K562 (cell line): ENCODE measurements around the gene ARMH3. TPM values are rescaled to one million over a fixed set of nuclear protein-coding genes. Genes with fewer than 3 reads are reported as not detected.

Experiments used
- ARID2 ChIP-seq: fragments of 450-650 bp; IDR thresholded peaks from 2 replicates; pipeline ENCODE4 v1.6.1; 2017; ENCODE audit warnings: antibody characterized with exemption, mild to moderate bottlenecking
- CCNT2 ChIP-seq: IDR thresholded peaks from 2 replicates; pipeline ENCODE4 v1.6.1; 2011; ENCODE audit warnings: borderline replicate concordance, low read depth, mild to moderate bottlenecking, moderate library complexity, mixed read lengths, low read length; ENCODE audit not compliant: insufficient read length; ENCODE audit errors: extremely low read depth
- CREM ChIP-seq: IDR thresholded peaks from 2 replicates; pipeline ENCODE4 v1.6.1; 2014; ENCODE audit warnings: antibody characterized with exemption, low read depth
- DPF2 ChIP-seq: fragments of 450-650 bp; IDR thresholded peaks from 2 replicates; pipeline ENCODE4 v1.6.1; 2016
- ELF1 ChIP-seq: fragments of 200-800 bp; sonication (Bioruptor generic); IDR thresholded peaks from 2 replicates; pipeline ENCODE4 v1.6.1; 2016; ENCODE audit warnings: missing genetic modification characterization, missing compliant biosample characterization
- ELF4 ChIP-seq: fragments of 450-650 bp; formaldehyde crosslinking; IDR thresholded peaks from 2 replicates; pipeline ENCODE4 v1.4.0; 2022; ENCODE audit warnings: missing genetic modification characterization
- FIP1L1 ChIP-seq: fragments of 200-400 bp; formaldehyde crosslinking; IDR thresholded peaks from 2 replicates; pipeline ENCODE4 v1.6.1; 2018; ENCODE audit warnings: mild to moderate bottlenecking, low read depth, low read length; ENCODE audit not compliant: poor library complexity, severe bottlenecking
- HDAC8 ChIP-seq: fragments of 450-650 bp; IDR thresholded peaks from 2 replicates; pipeline ENCODE4 v1.6.1; 2016; ENCODE audit warnings: mild to moderate bottlenecking, missing genetic modification characterization, moderate library complexity, missing compliant biosample characterization
- HIVEP1 ChIP-seq: fragments of 250-450 bp; sonication (Bioruptor Pico); IDR thresholded peaks from 2 replicates; pipeline ENCODE4 v1.4.0; 2020; ENCODE audit warnings: mild to moderate bottlenecking
- LARP7 ChIP-seq: fragments of 450-650 bp; IDR thresholded peaks from 2 replicates; pipeline ENCODE4 v1.6.1; 2016
- LCOR ChIP-seq: sonication (generic); formaldehyde crosslinking; IDR thresholded peaks from 2 replicates; pipeline ENCODE4 v1.8.0; 2022; ENCODE audit warnings: mild to moderate bottlenecking, missing genetic modification reagents
- LEF1 ChIP-seq: fragments of 450-650 bp; IDR thresholded peaks from 2 replicates; pipeline ENCODE4 v1.6.1; 2016; ENCODE audit warnings: mild to moderate bottlenecking
- MIER1 ChIP-seq: fragments of 450-650 bp; IDR thresholded peaks from 2 replicates; pipeline ENCODE4 v1.6.1; 2016; ENCODE audit warnings: antibody characterized with exemption, mild to moderate bottlenecking, low read depth
- MYC ChIP-seq, 2 experiments: fragments of 250-450 bp in 1 of 2; sonication (Bioruptor Pico) in 1 of 2; IDR thresholded peaks; 2 replicates each; pipeline versions ENCODE4 v1.5.1 to v1.6.1; 2012 to 2021; ENCODE audit warnings: low read depth in 2 of 2, borderline replicate concordance in 1 of 2, improper control_type of control experiment in 1 of 2, low read length in 1 of 2, mild to moderate bottlenecking in 1 of 2, moderate library complexity in 1 of 2
- NR4A1 ChIP-seq, 2 experiments: fragments of 250-450 bp in 1 of 2; fragments of 450-650 bp in 1 of 2; sonication (Bioruptor Pico) in 1 of 2; IDR thresholded peaks; 2 replicates each; pipeline versions ENCODE4 v1.4.0 to v1.6.1; 2016 to 2020; ENCODE audit warnings: mild to moderate bottlenecking in 2 of 2, missing compliant biosample characterization in 1 of 2, missing genetic modification characterization in 1 of 2, moderate library complexity in 1 of 2
- SAFB ChIP-seq: fragments of 200-400 bp; formaldehyde crosslinking; IDR thresholded peaks from 2 replicates; pipeline ENCODE4 v1.6.1; 2017; ENCODE audit warnings: low read depth, low read length, borderline replicate concordance
- SMARCA5 ChIP-seq: fragments of 450-650 bp; IDR thresholded peaks from 2 replicates; pipeline ENCODE4 v1.6.1; 2016
- TRIM28 ChIP-seq: fragments of 450-650 bp; IDR thresholded peaks from 2 replicates; pipeline ENCODE4 v1.6.1; 2017
- ZBTB34 ChIP-seq: fragments of 250-450 bp; sonication (Bioruptor Pico); IDR thresholded peaks from 2 replicates; pipeline ENCODE4 v1.8.0; 2021; ENCODE audit warnings: mild to moderate bottlenecking, moderate library complexity
- ZFP1 ChIP-seq: fragments of 450-650 bp; formaldehyde crosslinking; IDR thresholded peaks from 2 replicates; pipeline ENCODE4 v1.4.0; 2020; ENCODE audit warnings: mild to moderate bottlenecking, mixed read lengths
- ZNF311 ChIP-seq: fragments of 250-450 bp; sonication (Bioruptor Pico); IDR thresholded peaks from 2 replicates; pipeline ENCODE4 v1.4.0; 2020; ENCODE audit warnings: mild to moderate bottlenecking, moderate library complexity
- ZNF699 ChIP-seq: fragments of 250-450 bp; sonication (Bioruptor Pico); IDR thresholded peaks from 2 replicates; pipeline ENCODE4 v1.8.0; 2021; ENCODE audit warnings: mild to moderate bottlenecking, moderate library complexity; ENCODE audit not compliant: insufficient replicate concordance
- ZZZ3 ChIP-seq: fragments of 450-650 bp; IDR thresholded peaks from 2 replicates; pipeline ENCODE4 v1.6.1; 2016; ENCODE audit warnings: antibody characterized with exemption, mild to moderate bottlenecking, moderate library complexity
- polyA plus RNA-seq, 8 experiments: library from polyadenylated mRNA; depleted of rRNA in 4 of 8; stranded (reverse) in 5 of 8; unstranded in 3 of 8; fragments of >200 nt; fragmentation: Nextera tagmentation in 2 of 8; fragmentation: Illumina TruSeq in 1 of 8; extraction: Ambion mirVana in 2 of 8; extraction: Trizol in 1 of 8; gene quantifications; 2 replicates each; pipeline versions ENCODE4 v1.2.1 to v1.2.3, GENCODE V29; 2011 to 2014; ENCODE audit warnings: inconsistent platforms in 1 of 8, missing spikeins in 1 of 8
- total RNA-seq, 7 experiments: library from RNA; depleted of rRNA in 6 of 7; stranded (reverse); fragments of >200 nt in 6 of 7; fragmentation: Illumina TruSeq in 2 of 7; extraction: Trizol in 2 of 7; gene quantifications; 2 replicates each; pipeline versions ENCODE4 v1.2.1 to v1.2.3, GENCODE V29; 2011 to 2021; ENCODE audit warnings: low replicate concordance in 1 of 7
- TF ChIP-seq, protein P1 (sequence below): sonication (generic); formaldehyde crosslinking; IDR thresholded peaks from 2 replicates; pipeline ENCODE4 v1.8.0; 2023; ENCODE audit warnings: missing genetic modification reagents, mild to moderate bottlenecking, borderline replicate concordance

The ARMH3 gene
- total and polyA plus RNA-seq, 9 of the 15 experiments (the other 6 are each of a cell fraction or from before 2014, with no cell fraction given) = 0.29 to 0.73 TPM; not detected in 7

DNA sequence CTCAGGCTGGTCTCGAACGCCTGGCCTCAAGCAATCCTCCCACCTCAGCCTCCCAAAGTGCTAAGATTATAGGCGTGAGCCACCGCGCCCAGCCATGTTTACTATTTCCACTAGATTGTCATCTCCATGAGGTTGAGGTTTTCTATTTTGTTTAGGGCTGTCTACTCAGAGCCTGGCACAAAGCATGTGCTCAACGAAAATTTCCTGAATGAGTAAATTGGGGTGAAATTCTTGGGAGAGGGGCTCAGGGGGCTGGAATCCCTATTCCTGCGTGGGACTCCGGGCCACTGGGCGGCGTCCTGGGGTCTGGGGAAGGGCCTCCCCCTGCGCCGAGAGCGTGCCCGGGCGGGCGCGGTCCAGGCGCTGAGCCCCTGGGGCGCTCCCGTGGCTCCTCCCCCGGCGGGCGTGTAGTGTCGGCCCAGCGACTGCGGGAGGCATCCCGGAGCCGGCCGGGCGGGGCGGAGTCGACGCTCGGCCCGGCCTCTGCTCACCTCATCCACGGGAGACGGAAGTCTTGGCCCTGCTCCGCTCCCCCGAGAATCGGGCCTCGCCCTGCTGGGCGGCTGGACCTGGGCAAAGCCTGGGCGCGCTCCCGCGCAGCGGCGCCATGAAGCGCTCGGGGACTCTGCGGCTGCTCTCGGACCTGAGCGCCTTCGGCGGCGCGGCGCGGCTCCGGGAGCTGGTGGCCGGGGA, 9.0 kb upstream of the ARMH3 start, which contains the start of gene HPS6 (continued):
- no peak for TF ChIP-seq ZBTB34 (CRISPR knock-in tag)
- TF ChIP-seq SAFB = no peak
- TF ChIP-seq HIVEP1 (CRISPR knock-in tag) = no peak
- TF ChIP-seq NR4A1 (CRISPR knock-in tag; IDR thresholded peaks at IDR 0.05) = no peak
- no peak for TF ChIP-seq NR4A1 (tag; IDR thresholded peaks at IDR 0.05)
- no peak for TF ChIP-seq ZNF699 (CRISPR knock-in tag)
- no peak for TF ChIP-seq HDAC8 (tag)
- TF ChIP-seq, protein P1, sequence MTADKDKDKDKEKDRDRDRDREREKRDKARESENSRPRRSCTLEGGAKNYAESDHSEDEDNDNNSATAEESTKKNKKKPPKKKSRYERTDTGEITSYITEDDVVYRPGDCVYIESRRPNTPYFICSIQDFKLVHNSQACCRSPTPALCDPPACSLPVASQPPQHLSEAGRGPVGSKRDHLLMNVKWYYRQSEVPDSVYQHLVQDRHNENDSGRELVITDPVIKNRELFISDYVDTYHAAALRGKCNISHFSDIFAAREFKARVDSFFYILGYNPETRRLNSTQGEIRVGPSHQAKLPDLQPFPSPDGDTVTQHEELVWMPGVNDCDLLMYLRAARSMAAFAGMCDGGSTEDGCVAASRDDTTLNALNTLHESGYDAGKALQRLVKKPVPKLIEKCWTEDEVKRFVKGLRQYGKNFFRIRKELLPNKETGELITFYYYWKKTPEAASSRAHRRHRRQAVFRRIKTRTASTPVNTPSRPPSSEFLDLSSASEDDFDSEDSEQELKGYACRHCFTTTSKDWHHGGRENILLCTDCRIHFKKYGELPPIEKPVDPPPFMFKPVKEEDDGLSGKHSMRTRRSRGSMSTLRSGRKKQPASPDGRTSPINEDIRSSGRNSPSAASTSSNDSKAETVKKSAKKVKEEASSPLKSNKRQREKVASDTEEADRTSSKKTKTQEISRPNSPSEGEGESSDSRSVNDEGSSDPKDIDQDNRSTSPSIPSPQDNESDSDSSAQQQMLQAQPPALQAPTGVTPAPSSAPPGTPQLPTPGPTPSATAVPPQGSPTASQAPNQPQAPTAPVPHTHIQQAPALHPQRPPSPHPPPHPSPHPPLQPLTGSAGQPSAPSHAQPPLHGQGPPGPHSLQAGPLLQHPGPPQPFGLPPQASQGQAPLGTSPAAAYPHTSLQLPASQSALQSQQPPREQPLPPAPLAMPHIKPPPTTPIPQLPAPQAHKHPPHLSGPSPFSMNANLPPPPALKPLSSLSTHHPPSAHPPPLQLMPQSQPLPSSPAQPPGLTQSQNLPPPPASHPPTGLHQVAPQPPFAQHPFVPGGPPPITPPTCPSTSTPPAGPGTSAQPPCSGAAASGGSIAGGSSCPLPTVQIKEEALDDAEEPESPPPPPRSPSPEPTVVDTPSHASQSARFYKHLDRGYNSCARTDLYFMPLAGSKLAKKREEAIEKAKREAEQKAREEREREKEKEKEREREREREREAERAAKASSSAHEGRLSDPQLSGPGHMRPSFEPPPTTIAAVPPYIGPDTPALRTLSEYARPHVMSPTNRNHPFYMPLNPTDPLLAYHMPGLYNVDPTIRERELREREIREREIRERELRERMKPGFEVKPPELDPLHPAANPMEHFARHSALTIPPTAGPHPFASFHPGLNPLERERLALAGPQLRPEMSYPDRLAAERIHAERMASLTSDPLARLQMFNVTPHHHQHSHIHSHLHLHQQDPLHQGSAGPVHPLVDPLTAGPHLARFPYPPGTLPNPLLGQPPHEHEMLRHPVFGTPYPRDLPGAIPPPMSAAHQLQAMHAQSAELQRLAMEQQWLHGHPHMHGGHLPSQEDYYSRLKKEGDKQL (CRISPR knock-in tag) = no peak
- peak; percentile 72 for TF ChIP-seq CCNT2
- TF ChIP-seq MIER1 = no peak
- peak; percentile 49; the same call in 1 of the 2 replicates for TF ChIP-seq SMARCA5
- no peak for TF ChIP-seq TRIM28
- TF ChIP-seq CREM = peak; percentile 96
- TF ChIP-seq ARID2 = no peak
- peak; percentile 91 for TF ChIP-seq ELF1
- TF ChIP-seq FIP1L1 = peak; percentile 65
- TF ChIP-seq ELF4 (CRISPR knock-in tag) = no peak
- peak; percentile 73; the same call in 1 of the 2 replicates for TF ChIP-seq MYC (IDR thresholded peaks at IDR 0.05; ENCODE audit: low read depth, low read length)
- no peak for TF ChIP-seq MYC (CRISPR knock-in tag; IDR thresholded peaks at IDR 0.05; ENCODE audit: borderline replicate concordance, low read depth)
- peak; percentile 62; the same call in 1 of the 2 replicates for TF ChIP-seq ZNF311 (CRISPR knock-in tag)
- TF ChIP-seq DPF2 = peak; percentile 63; the same call in 1 of the 2 replicates
- TF ChIP-seq LARP7 = no peak
- no peak for TF ChIP-seq ZFP1 (CRISPR knock-in tag)
- TF ChIP-seq ZZZ3 = no peak
- TF ChIP-seq LEF1 = no peak
- TF ChIP-seq LCOR (CRISPR knock-in tag) = no peak; the same call in 1 of the 2 replicates
